ENCODE results near the gene PSMC3IP.

The PSMC3IP gene

DNA sequence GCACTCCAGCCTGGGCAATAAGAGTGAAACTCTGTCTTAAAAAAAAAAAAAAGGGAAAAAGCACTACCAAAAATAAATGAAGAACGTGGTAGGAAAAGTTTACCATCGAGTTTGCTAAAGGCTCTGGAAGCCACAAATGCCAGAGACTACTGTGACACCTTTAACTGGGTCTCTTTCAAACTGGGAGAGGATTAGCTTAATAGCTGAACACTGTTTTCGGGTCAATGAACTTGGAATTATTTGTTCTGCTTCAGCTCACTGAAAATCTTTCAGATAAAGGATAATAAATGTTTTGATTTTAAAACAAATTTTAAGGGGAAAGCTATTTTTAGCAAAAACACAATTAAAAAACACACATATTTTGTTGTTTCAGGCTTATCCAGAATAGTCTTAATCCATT, 30.2 kb upstream of the PSMC3IP start:
- TF ChIP-seq, protein P1, sequence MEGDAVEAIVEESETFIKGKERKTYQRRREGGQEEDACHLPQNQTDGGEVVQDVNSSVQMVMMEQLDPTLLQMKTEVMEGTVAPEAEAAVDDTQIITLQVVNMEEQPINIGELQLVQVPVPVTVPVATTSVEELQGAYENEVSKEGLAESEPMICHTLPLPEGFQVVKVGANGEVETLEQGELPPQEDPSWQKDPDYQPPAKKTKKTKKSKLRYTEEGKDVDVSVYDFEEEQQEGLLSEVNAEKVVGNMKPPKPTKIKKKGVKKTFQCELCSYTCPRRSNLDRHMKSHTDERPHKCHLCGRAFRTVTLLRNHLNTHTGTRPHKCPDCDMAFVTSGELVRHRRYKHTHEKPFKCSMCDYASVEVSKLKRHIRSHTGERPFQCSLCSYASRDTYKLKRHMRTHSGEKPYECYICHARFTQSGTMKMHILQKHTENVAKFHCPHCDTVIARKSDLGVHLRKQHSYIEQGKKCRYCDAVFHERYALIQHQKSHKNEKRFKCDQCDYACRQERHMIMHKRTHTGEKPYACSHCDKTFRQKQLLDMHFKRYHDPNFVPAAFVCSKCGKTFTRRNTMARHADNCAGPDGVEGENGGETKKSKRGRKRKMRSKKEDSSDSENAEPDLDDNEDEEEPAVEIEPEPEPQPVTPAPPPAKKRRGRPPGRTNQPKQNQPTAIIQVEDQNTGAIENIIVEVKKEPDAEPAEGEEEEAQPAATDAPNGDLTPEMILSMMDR (IDR thresholded peaks at IDR 0.05; ENCODE audit: insufficient read depth, low read length, missing control alignments): no peak
- ChIA-PET CTCF (interaction anchor here (0.6 to 2.5 kb wide), 8 partner anchors 27 to 590 kb away, joined by 3 to 19 read pairs (median 4); partner anchors contain the start of genes PLEKHH3, PSMC3IP and RAMP2), POLR2A (interaction anchor here (2.0 kb wide), 1 partner anchor 30 kb away, joined by 6 read pairs; the partner anchor contains the start of gene PSMC3IP)
- DNase-seq (ENCODE audit: low read depth, low spot score): no peak
- H3K4me3 ChIP-seq (ENCODE audit: low read depth, low read length): peak overlapping the region; percentile 96

DNA sequence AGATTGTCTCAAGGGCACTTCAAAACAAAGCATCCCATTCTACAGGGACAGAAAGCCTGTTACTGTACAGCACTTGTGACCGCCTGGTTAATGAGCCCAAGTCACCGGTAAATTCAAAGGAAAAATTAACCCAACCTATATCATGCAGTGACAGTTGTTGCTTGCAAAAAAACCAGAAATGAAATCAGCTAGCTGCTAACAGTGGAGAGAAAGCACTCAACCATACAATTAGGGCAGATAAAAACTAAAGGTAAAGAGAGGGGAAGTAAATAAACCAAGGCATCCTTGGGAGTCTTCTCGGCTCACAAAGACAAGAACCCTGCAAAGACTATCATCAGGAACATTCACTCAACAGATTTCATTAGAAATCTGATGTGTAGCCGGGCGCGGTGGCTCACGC, 25.8 kb upstream of the PSMC3IP start:
- DNase-seq (ENCODE audit: low read depth, low spot score): no peak
- POLR2A ChIA-PET: no interaction called here
- CTCF ChIA-PET: interaction anchor here (3.2 kb wide), 1 partner anchor 25 kb away, joined by 18 read pairs; the partner anchor contains the start of gene PSMC3IP
- TF ChIP-seq, protein P1 (IDR thresholded peaks at IDR 0.05; ENCODE audit: insufficient read depth, low read length, missing control alignments): no peak
- H3K4me3 ChIP-seq (ENCODE audit: low read depth, low read length): no peak overlapping the region

DNA sequence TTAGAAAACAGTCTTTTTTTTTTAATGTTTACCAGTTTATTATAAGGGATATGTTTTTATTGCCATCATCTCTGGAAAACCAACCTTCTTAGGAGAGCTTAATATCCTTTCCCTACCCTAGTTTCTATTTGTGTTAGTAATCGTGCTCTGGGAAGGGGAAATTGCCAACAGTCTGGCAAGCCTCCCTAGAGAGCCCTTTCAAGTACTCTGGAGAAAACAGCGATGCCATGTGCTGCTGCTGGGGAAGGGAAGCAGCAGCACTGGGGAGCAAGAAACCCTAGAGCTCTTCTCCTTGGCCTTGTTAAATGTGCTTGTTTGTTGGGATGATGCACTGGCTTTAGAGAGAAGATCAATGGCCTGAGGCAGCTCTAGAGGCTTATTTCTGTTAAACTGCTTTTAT, 21.4 kb upstream of the PSMC3IP start:
- no peak overlapping the region for H3K4me3 ChIP-seq (ENCODE audit: low read depth, low read length)
- ChIA-PET POLR2A (interaction anchor here (0.9 kb wide), 1 partner anchor 11 kb away, joined by 3 read pairs; the partner anchor contains the start of genes RETREG3 and TUBG1), CTCF (interaction anchor here (0.8 to 2.5 kb wide), 4 partner anchors 10 to 21 kb away, joined by 3 to 8 read pairs (median 7); partner anchors contain the start of genes PSMC3IP, RETREG3 and TUBG1)
- TF ChIP-seq, protein P1 (IDR thresholded peaks at IDR 0.05; ENCODE audit: insufficient read depth, low read length, missing control alignments): no peak
- DNase-seq (ENCODE audit: low read depth, low spot score): no peak

DNA sequence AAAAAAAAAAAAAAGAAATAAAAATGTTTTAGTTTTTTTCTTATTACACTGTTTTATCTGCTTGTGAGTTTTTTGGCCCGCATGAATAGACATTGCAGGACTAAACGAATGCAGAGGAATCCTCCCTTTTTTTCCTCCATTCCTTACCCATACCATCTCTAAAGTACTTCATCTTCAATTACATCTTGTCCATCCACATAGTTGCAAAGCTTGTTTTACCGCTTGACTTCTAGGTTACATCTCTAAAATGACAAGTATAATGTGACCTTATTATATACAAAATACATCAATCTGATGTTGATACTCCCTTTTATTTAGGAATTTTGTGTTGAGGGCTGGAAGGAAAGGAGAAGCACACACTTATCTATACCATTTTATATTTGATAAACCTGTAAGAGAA, 18.9 kb upstream of the PSMC3IP start:
- TF ChIP-seq, protein P1 (IDR thresholded peaks at IDR 0.05; ENCODE audit: insufficient read depth, low read length, missing control alignments): no peak
- no peak overlapping the region for H3K4me3 ChIP-seq (ENCODE audit: low read depth, low read length)
- ChIA-PET POLR2A (no interaction called here), CTCF (no interaction called here)
- no peak for DNase-seq (ENCODE audit: low read depth, low spot score)

DNA sequence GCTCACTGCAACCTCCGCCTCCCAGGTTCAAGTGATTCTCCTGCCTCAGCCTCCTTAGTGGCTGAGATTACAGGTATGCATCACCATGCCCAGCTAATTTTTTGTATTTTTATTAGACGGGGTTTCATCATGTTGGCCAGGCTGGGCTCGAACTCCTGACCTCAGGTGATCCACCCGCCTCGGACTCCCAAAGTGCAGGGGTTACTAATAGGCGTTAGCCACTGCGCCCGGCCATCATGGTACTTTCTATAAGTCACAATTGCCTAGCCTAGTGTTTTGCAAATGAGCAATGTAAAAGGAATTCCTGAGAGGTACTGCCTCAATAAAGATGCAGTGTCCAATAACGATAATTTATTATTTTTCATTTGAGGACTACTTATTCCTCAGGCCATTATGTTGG, 13.9 kb upstream of the PSMC3IP start:
- DNase-seq (ENCODE audit: low read depth, low spot score): no peak
- no peak overlapping the region for H3K4me3 ChIP-seq (ENCODE audit: low read depth, low read length)
- POLR2A ChIA-PET: no interaction called here
- CTCF ChIA-PET: interaction anchor here (1.3 to 2.3 kb wide), 2 partner anchors 13 to 88 kb away, joined by 3 to 15 read pairs; partner anchors contain the start of gene PSMC3IP
- TF ChIP-seq, protein P1 (IDR thresholded peaks at IDR 0.05; ENCODE audit: insufficient read depth, low read length, missing control alignments): no peak

DNA sequence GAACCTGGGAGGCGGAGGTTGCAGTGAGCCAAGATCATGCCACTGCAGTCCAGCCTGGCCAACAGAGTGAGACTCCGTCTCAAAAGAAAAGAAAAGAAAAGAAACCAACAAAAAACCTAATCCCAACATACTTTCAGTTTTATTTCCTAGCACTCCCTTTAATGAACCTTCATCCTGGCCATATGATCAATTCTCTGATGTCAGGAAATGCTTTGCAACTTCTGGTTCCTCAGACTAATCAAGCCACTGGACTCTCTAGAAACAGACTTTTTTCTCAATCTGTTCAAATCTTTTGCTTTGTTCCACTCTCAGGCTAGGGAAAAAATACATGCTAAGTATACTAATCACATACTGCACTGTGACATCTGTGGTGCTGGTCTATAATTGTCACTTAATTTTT, 13.4 kb upstream of the PSMC3IP start:
- CTCF ChIA-PET: interaction anchor here (1.3 to 2.3 kb wide), 3 partner anchors 11 to 89 kb away, joined by 3 to 15 read pairs (median 8); partner anchors contain the start of gene PSMC3IP
- TF ChIP-seq, protein P1 (IDR thresholded peaks at IDR 0.05; ENCODE audit: insufficient read depth, low read length, missing control alignments): no peak
- no peak overlapping the region for H3K4me3 ChIP-seq (ENCODE audit: low read depth, low read length)
- no peak for DNase-seq (ENCODE audit: low read depth, low spot score)
- POLR2A ChIA-PET: no interaction called here
